WTC11 (cell line): ENCODE results near the gene STX17.

Experiments
- MXD4 ChIP-seq: fragments of 250-450 bp; sonication (Bioruptor Pico); IDR thresholded peaks from 2 replicates; pipeline ENCODE4 v1.8.0; 2021; ENCODE audit warnings: mild to moderate bottlenecking, moderate library complexity, borderline replicate concordance
- NR3C1 ChIP-seq: sonication (generic); formaldehyde crosslinking; conservative IDR thresholded peaks from 2 replicates; pipeline ENCODE4 v1.8.1; 2023; ENCODE audit warnings: low read depth, mild to moderate bottlenecking, missing genetic modification reagents
- TEAD4 ChIP-seq: sonication (generic); formaldehyde crosslinking; IDR thresholded peaks from 2 replicates; pipeline ENCODE4 v1.8.0; 2022; ENCODE audit warnings: mild to moderate bottlenecking, missing genetic modification reagents
- ZBTB21 ChIP-seq: sonication (generic); formaldehyde crosslinking; IDR thresholded peaks from 2 replicates; pipeline ENCODE4 v1.8.1; 2023; ENCODE audit warnings: mild to moderate bottlenecking, missing genetic modification reagents, borderline replicate concordance
- ZNF423 ChIP-seq: fragments of 250-450 bp; sonication (Bioruptor Pico); IDR thresholded peaks from 2 replicates; pipeline ENCODE4 v2.1.2; 2022; ENCODE audit warnings: mild to moderate bottlenecking, moderate library complexity
- TF ChIP-seq, protein P1 (sequence below): fragments of 200-600 bp; IDR thresholded peaks from 2 replicates; pipeline ENCODE4 v1.8.0; 2022; ENCODE audit warnings: antibody characterized with exemption

DNA sequence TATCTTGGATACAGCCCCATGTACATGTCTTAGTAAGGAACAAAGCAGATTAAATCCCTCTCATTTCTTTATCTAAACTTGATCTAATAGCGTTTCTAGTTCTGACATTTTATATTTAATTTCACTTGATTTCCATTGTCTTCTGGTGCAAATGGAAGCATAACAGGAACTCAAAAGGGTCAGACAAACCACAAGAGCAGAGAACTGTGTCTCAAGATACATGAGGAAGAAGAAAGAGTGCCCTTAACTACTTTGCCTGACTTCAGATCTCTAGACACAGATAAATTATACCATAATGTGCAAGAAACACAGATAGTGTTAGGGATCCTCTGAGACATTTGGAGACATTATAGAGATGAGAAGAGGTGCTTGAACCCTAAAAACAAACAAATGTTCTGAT is 20.7 kb upstream of the STX17 start:
- TF ChIP-seq ZBTB21 (CRISPR knock-in tag) (no peak), MXD4 (CRISPR knock-in tag) (no peak), TEAD4 (CRISPR knock-in tag) (no peak), ZNF423 (CRISPR knock-in tag) (no peak), NR3C1 (no peak)
- TF ChIP-seq, protein P1, sequence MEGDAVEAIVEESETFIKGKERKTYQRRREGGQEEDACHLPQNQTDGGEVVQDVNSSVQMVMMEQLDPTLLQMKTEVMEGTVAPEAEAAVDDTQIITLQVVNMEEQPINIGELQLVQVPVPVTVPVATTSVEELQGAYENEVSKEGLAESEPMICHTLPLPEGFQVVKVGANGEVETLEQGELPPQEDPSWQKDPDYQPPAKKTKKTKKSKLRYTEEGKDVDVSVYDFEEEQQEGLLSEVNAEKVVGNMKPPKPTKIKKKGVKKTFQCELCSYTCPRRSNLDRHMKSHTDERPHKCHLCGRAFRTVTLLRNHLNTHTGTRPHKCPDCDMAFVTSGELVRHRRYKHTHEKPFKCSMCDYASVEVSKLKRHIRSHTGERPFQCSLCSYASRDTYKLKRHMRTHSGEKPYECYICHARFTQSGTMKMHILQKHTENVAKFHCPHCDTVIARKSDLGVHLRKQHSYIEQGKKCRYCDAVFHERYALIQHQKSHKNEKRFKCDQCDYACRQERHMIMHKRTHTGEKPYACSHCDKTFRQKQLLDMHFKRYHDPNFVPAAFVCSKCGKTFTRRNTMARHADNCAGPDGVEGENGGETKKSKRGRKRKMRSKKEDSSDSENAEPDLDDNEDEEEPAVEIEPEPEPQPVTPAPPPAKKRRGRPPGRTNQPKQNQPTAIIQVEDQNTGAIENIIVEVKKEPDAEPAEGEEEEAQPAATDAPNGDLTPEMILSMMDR, result no peak
